Gastroesophageal sphincter (tissue), 3 donors: ENCODE results near the gene FLOT2.

ENCODE experiments used
- EP300 ChIP-seq: sonication (generic); formaldehyde crosslinking; IDR thresholded peaks from one replicate; pipeline ENCODE4 v1.6.1; 2017; ENCODE audit warnings: antibody characterized with exemption, mild to moderate bottlenecking
- POLR2A ChIP-seq, 2 donors: fragments of 450-650 bp; IDR thresholded peaks; one replicate each; pipeline ENCODE4 v1.6.1; 2017; ENCODE audit warnings: antibody characterized with exemption in 2 of 2, mild to moderate bottlenecking in 2 of 2, moderate library complexity in 1 of 2
- POLR2AphosphoS5 ChIP-seq: sonication (generic); formaldehyde crosslinking; IDR thresholded peaks from one replicate; pipeline ENCODE4 v1.6.1; 2017; ENCODE audit warnings: antibody characterized with exemption
- TF ChIP-seq, protein P1 (sequence below), 4 experiments: fragments of 200-600 bp in 2 of 4; fragments of 450-650 bp in 2 of 4; sonication (generic) in 1 of 4; IDR thresholded peaks; one replicate each; pipeline ENCODE4 v1.5.1; 2017 to 2019; ENCODE audit warnings: antibody characterized with exemption in 4 of 4, mild to moderate bottlenecking in 2 of 4, moderate library complexity in 2 of 4

DNA sequence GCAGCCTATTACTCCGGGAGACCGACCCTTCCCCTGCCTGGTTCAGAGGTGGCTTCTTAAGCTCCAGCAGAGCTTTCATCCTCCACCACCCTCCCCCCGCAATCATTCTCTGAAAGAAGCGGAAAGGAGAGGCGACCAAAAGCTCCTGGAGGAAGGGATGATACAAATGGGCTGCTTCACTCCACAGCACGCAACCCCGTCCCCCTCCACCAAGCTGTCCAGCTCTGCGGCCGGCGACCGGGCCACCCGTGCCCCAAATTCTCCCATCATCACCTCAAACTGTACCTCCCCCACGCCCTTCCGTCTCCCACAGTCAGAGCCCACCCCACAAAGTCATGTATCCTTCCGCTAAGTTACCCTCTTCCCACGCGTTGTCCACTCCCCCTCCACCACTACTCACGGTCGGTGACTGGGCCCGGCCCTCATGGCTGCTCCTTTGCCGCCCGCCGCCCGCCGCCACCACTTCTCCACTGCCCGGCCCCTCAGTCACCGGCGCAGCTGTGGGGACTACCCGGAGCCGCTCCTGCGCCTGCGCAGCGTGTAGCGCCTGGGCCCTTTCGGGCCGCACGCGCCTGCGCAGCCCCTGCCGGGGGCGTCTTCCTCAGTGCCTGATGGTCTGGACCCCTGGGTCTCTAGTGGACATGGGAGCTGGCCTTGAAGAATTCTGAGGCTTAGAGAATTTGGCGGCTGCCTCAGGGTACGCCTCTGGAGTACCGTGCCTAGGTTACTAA, 55.1 kb downstream of the FLOT2 start, which contains the start of gene FAM222B:
- peak; percentile 76 for TF ChIP-seq POLR2AphosphoS5
- TF ChIP-seq, protein P1, sequence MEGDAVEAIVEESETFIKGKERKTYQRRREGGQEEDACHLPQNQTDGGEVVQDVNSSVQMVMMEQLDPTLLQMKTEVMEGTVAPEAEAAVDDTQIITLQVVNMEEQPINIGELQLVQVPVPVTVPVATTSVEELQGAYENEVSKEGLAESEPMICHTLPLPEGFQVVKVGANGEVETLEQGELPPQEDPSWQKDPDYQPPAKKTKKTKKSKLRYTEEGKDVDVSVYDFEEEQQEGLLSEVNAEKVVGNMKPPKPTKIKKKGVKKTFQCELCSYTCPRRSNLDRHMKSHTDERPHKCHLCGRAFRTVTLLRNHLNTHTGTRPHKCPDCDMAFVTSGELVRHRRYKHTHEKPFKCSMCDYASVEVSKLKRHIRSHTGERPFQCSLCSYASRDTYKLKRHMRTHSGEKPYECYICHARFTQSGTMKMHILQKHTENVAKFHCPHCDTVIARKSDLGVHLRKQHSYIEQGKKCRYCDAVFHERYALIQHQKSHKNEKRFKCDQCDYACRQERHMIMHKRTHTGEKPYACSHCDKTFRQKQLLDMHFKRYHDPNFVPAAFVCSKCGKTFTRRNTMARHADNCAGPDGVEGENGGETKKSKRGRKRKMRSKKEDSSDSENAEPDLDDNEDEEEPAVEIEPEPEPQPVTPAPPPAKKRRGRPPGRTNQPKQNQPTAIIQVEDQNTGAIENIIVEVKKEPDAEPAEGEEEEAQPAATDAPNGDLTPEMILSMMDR (IDR thresholded peaks at IDR 0.05), result peak in 3 of 4 experiments; percentile 21 to 27 (median 24)
- TF ChIP-seq EP300, result no peak
- peak; percentile 61 to 65 for TF ChIP-seq POLR2A (IDR thresholded peaks at IDR 0.05)
